ENCODE data around the gene SYT8.

DNA sequence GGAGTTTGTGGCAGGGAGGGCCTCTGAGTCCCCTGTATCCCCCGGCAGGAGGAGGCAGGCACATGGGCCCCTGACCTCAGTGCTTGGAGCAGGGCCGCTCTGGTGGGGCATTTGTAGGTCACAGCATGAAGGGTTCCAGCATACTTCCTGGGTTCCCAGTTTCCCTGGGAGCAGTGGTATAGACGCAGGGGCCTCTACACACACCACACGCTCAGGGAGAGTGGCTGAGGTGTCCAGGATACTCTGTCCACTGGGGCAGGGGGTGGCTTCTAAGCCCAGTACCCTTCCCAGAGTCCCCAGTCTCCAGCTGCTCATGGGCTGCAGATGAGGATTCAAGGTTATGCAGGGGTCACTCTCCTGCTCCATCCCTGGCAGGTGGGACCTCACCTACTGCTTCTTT lies 24.2 kb downstream of the SYT8 start:
- TF ChIP-seq ZNF138 (tag by site-specific recombination; IDR thresholded peaks at IDR 0.05; ENCODE audit: borderline replicate concordance) (no peak), ZBTB11 (tag by site-specific recombination; conservative IDR thresholded peaks at IDR 0.05; ENCODE audit: low read depth) (no peak)

Data from HEK293 (cell line).